ENCODE results near the gene GLRB. TPM values are rescaled to one million over a fixed set of nuclear protein-coding genes. Genes with fewer than 3 reads are reported as not detected.
A peak's percentile ranks its signal among the peaks of the same experiment; 100 is the strongest.

GLRB gene
- polyA plus RNA-seq, 1 donor = 3.6 TPM

DNA sequence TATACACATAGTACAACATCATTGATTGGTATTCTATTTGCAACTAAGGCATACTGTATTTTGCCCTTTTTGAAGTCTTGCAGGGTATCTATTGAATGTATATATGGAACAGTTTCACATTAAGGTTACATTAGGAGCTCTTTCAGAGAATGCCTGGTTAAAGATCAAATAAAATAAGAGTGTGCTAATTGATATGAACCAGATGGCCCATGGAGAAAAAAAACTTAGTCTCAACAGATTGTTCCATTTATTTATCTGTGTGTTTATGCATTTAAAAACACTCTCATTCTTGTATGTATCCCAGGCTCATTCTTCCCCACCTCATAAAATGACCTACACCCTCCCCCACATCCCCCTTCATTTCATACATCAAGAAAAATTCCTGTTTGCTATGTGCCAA lies 109.4 kb downstream of the GLRB start:
- no peaks in the 10 kb centered on the region for H3K36me3 ChIP-seq (ENCODE audit: control insufficient read depth, insufficient read depth, low read length)
- DNase-seq = no peak
- no peaks in the 10 kb centered on the region for H3K4me1 ChIP-seq (ENCODE audit: control insufficient read depth, insufficient read depth, low read length)
- H3K27me3 ChIP-seq (ENCODE audit: control insufficient read depth, insufficient read depth, low read length) = no peaks in the 10 kb centered on the region
- H3K4me3 ChIP-seq (ENCODE audit: low read length) = no peak overlapping the region
- no peaks in the 10 kb centered on the region for H3K9me3 ChIP-seq (ENCODE audit: control insufficient read depth, low read depth, low read length)
- no peak overlapping the region for H3K27ac ChIP-seq (ENCODE audit: low read length)

- no peaks in the 10 kb centered on the region for H3K27me3 ChIP-seq (ENCODE audit: control insufficient read depth, insufficient read depth, low read length)
- DNase-seq = no peak
- WGBS (ENCODE audit: insufficient coverage, low lambda C conversion rate) = 86% methylated on average over 1 of the region's 2 CpGs
- H3K4me3 ChIP-seq (ENCODE audit: low read length) = no peak overlapping the region
- no peaks in the 10 kb centered on the region for H3K36me3 ChIP-seq (ENCODE audit: control insufficient read depth, insufficient read depth, low read length)
- H3K27ac ChIP-seq (ENCODE audit: low read length) = no peak overlapping the region
- H3K4me1 ChIP-seq (ENCODE audit: control insufficient read depth, insufficient read depth, low read length) = no peaks in the 10 kb centered on the region
- no peaks in the 10 kb centered on the region for H3K9me3 ChIP-seq (ENCODE audit: control insufficient read depth, low read depth, low read length)
These were observed 119.4 kb downstream of the GLRB start for GRCh38 chr4:157195374-157195773.

DNA sequence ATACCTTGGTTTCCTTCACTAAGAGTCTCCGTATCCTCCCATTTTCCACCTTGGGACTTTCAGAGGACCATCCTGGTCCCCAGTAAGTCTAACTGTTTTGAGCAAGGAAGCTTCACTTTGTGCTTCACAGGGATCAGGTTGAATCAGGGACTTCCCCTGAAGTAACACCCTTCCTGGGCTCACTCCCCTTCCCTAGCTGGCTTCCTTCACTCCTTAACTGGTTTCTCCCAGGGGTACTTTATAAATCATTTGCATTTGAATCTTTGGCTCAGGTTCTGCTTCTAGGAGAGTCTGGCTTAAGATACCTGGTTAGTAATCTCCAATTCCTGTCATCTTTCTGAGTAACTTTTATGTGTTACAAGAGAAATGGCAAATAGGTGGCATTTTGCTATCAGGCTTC lies 120.1 kb downstream of the GLRB start:
- no peaks in the 10 kb centered on the region for H3K36me3 ChIP-seq (ENCODE audit: control insufficient read depth, insufficient read depth, low read length)
- no peaks in the 10 kb centered on the region for H3K27me3 ChIP-seq (ENCODE audit: control insufficient read depth, insufficient read depth, low read length)
- no CpG with 5 or more reads among the region's 1 CpG for WGBS (ENCODE audit: insufficient coverage, low lambda C conversion rate)
- H3K27ac ChIP-seq (ENCODE audit: low read length) = no peak overlapping the region
- DNase-seq = no peak
- H3K4me3 ChIP-seq (ENCODE audit: low read length) = no peak overlapping the region
- H3K4me1 ChIP-seq (ENCODE audit: control insufficient read depth, insufficient read depth, low read length) = no peaks in the 10 kb centered on the region
- no peaks in the 10 kb centered on the region for H3K9me3 ChIP-seq (ENCODE audit: control insufficient read depth, low read depth, low read length)

GRCh38 chr4:157204634-157205244 lies 128.8 kb downstream of the GLRB start:
- Histone ChIP-seq H3K27ac (ENCODE audit: low read length) (no peak overlapping the region), H3K4me3 (ENCODE audit: low read length) (no peak overlapping the region), H3K36me3 (ENCODE audit: control insufficient read depth, insufficient read depth, low read length) (no peaks in the 10 kb centered on the region), H3K9me3 (ENCODE audit: control insufficient read depth, low read depth, low read length) (no peaks in the 10 kb centered on the region), H3K27me3 (ENCODE audit: control insufficient read depth, insufficient read depth, low read length) (no peaks in the 10 kb centered on the region), H3K4me1 (ENCODE audit: control insufficient read depth, insufficient read depth, low read length) (no peaks in the 10 kb centered on the region)
- WGBS (ENCODE audit: insufficient coverage, low lambda C conversion rate) = 100% methylated on average over 1 of the region's 17 CpGs
- DNase-seq = no peak

DNA sequence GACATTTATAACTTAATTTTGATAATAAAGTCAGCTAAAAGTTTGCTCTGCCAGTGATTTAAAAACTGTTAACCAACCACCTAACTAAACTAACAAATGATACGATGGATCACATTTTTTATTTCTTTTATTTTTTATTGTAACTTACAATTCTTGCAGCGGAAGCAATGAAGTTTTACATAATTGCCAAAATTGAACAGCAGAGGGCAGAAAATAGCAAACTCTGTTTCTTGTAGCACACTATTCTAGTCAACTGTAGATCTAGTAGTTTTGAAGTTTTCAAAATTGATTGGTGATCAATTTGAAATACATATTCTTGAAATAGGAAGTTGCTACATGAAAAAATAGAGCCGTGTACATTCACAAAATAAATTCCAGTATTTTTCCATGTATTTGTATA lies 141.8 kb downstream of the GLRB start:
- no peak overlapping the region for H3K4me3 ChIP-seq (ENCODE audit: low read length)
- H3K36me3 ChIP-seq (ENCODE audit: control insufficient read depth, insufficient read depth, low read length) = no peaks in the 10 kb centered on the region
- H3K27ac ChIP-seq (ENCODE audit: low read length) = no peak overlapping the region
- 43% methylated on average over 3 of the region's 3 CpGs for WGBS (ENCODE audit: insufficient coverage, low lambda C conversion rate)
- H3K27me3 ChIP-seq (ENCODE audit: control insufficient read depth, insufficient read depth, low read length) = peaks cover 37% of the 10 kb centered on the region
- H3K4me1 ChIP-seq (ENCODE audit: control insufficient read depth, insufficient read depth, low read length) = no peaks in the 10 kb centered on the region
- peaks cover 4% of the 10 kb centered on the region for H3K9me3 ChIP-seq (ENCODE audit: control insufficient read depth, low read depth, low read length)
- no peak for DNase-seq

- Histone ChIP-seq H3K36me3 (ENCODE audit: control insufficient read depth, insufficient read depth, low read length) (no peaks in the 10 kb centered on the region), H3K27me3 (ENCODE audit: control insufficient read depth, insufficient read depth, low read length) (peaks cover 43% of the 10 kb centered on the region), H3K4me1 (ENCODE audit: control insufficient read depth, insufficient read depth, low read length) (no peaks in the 10 kb centered on the region), H3K9me3 (ENCODE audit: control insufficient read depth, low read depth, low read length) (peaks cover 5% of the 10 kb centered on the region), H3K27ac (ENCODE audit: low read length) (no peak overlapping the region), H3K4me3 (ENCODE audit: low read length) (peak overlapping the region; percentile 5)
- WGBS (ENCODE audit: insufficient coverage, low lambda C conversion rate) = 0% methylated on average over 1 of the region's 16 CpGs
- DNase-seq = no peak
These were observed 143.9 kb downstream of the GLRB start for GRCh38 chr4:157219711-157220370.

DNA sequence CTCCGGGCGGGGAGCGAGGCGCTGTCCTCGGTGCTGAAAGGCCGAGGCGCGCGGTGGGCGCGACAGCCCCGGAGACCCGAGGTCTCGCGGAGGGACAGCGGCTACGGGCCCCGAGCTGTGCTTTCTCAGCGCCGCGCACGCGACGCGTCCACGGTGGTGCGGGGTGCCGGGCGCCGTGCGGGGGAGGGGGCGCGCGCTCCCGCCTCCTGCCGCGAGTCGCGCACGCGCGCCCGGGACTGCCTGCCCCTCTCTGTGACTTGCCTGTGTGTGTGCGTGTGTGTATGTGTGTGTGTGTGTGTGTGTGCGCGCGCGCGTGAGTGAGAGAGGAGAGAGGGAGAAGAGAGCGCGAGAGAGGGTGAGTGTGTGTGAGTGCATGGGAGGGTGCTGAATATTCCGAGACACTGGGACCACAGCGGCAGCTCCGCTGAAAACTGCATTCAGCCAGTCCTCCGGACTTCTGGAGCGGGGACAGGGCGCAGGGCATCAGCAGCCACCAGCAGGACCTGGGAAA lies 144.5 kb downstream of the GLRB start, which contains the start of gene GRIA2:
GRIA2 (plus strand) TSS at position 358 of the 511 bp plus-strand sequence. CDS start 315 bp downstream, outside the sequence.
- Histone ChIP-seq H3K4me3 (ENCODE audit: low read length) (peak within 1 kb of the TSS; percentile 37), H3K27me3 (ENCODE audit: control insufficient read depth, insufficient read depth, low read length) (peaks cover 42% of the 10 kb centered on the region), H3K9me3 (ENCODE audit: control insufficient read depth, low read depth, low read length) (peaks cover 5% of the 10 kb centered on the region), H3K4me1 (ENCODE audit: control insufficient read depth, insufficient read depth, low read length) (no peaks in the 10 kb centered on the region), H3K27ac (ENCODE audit: low read length) (no peak within 1 kb of the TSS), H3K36me3 (ENCODE audit: control insufficient read depth, insufficient read depth, low read length) (no peaks in the 10 kb centered on the region)
- peak; percentile 45 to 75 for DNase-seq
- WGBS (ENCODE audit: insufficient coverage, low lambda C conversion rate) = no CpG with 5 or more reads among the region's 57 CpGs

DNA sequence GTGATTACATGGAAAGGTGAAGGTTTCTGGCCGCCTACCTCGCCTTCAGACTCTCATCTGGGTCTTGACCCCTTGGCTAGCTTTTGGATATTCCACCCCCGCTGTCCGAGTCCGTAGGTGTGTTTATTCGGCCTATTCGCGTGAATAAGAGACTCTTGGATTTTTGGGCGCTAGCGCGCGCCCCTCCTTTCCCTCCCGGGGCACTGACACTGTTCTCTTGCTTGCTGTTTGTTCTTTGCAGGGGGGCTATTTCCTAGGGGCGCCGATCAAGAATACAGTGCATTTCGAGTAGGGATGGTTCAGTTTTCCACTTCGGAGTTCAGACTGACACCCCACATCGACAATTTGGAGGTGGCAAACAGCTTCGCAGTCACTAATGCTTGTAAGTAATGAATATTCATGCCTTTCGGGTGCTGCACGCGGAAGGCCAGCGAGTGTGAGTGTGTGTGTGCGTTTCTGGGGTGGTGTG lies 145.5 kb downstream of the GLRB start:
- DNase-seq = no peak
- no peaks in the 10 kb centered on the region for H3K36me3 ChIP-seq (ENCODE audit: control insufficient read depth, insufficient read depth, low read length)

More for the DNA sequence above, 145.5 kb downstream of the GLRB start:
- Histone ChIP-seq H3K4me3 (ENCODE audit: low read length) (peak overlapping the region; percentile 37), H3K4me1 (ENCODE audit: control insufficient read depth, insufficient read depth, low read length) (no peaks in the 10 kb centered on the region), H3K27ac (ENCODE audit: low read length) (no peak overlapping the region), H3K27me3 (ENCODE audit: control insufficient read depth, insufficient read depth, low read length) (peaks cover 42% of the 10 kb centered on the region), H3K9me3 (ENCODE audit: control insufficient read depth, low read depth, low read length) (peaks cover 5% of the 10 kb centered on the region)
- WGBS (ENCODE audit: insufficient coverage, low lambda C conversion rate) = no CpG with 5 or more reads among the region's 24 CpGs

Other genes with a start within 250 kb of the GLRB start
- 23.5 TPM for gene PDGFC, start 104.4 kb upstream of the GLRB start, polyA plus RNA-seq
- gene GRIA2, start 144.6 kb downstream of the GLRB start, polyA plus RNA-seq = 4.4 TPM